Hepatocyte (in vitro differentiated cells): ENCODE results near the gene VWA5B1.

Experiments used
- CTCF ChIP-seq: fragments of 200-600 bp; sonication (generic); IDR thresholded peaks from 2 replicates; pipeline ENCODE4 v1.5.1; 2016; ENCODE audit warnings: antibody characterized with exemption, mild to moderate bottlenecking; ENCODE audit not compliant: poor library complexity
- EZH2phosphoT487 ChIP-seq: fragments of 200-600 bp; sonication (generic); IDR thresholded peaks from one replicate; pipeline ENCODE4 v1.6.1; 2018; ENCODE audit warnings: antibody characterized with exemption, mild to moderate bottlenecking, low read depth, moderate library complexity; ENCODE audit not compliant: unreplicated experiment, severe bottlenecking

GRCh38 chr1:20281801-20282200 lies 8.9 kb upstream of the VWA5B1 start:
- TF ChIP-seq CTCF (no peak), EZH2phosphoT487 (no peak)
